Measurements from ENCODE around the gene HMGN1. TPM values are rescaled to one million over a fixed set of nuclear protein-coding genes. Genes with fewer than 3 reads are reported as not detected.

Gene HMGN1
- total and polyA plus RNA-seq, 4 donors = 34.6 to 92.3 (median 55.0) TPM

DNA sequence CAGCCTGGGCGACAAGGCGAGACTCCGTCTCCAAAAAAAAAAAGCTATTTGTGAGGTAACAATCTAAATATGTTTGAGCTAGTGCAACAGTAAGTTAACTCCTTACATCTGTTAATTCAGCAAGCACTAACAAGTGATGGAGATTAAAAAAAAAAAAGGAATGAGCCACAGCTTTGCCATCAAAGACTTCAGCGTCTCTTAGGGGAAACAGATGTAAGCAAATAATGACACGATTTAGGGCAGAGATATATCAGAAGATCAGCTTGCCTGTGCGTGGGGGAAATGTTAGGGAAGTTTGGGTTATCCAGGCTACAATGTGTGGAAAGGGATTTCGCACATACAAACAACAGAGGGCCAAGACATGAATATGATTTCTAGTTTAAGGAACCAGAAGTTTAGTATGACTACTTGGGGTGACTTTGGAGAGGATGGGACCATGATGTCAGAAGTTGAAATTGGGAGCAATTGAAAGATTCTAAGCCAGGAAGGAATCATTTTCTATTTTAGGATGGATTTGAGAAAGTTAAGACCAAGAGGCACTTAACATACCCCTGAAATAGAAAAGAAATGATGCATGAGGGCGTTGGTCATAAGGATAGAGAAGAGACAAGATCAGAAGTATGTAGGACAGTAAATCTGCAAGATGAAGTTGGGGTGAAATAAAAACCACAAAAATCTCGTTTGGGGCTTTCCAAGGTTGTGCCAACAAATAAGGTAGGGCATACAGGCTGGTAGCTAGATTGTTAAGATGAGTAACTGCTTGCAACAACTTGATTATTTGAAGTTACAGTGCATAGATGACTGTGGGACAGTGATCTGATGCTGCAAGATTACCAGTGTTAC, 33.1 kb downstream of the HMGN1 start:
- DNase-seq (ENCODE audit: low spot score) = no peak
- Histone ChIP-seq H3K36me3 (ENCODE audit: control insufficient read depth in 4 of 4, insufficient read depth in 3 of 4, low read depth in 1 of 4, low read length in 3 of 4) (no peaks in the 10 kb centered on the region), H3K27ac (ENCODE audit: low read depth in 1 of 2, low read length in 2 of 2) (no peak overlapping the region), H3K4me3 (ENCODE audit: low read depth in 1 of 3, low read length in 3 of 3) (no peak overlapping the region), H3K9me3 (ENCODE audit: control insufficient read depth in 4 of 4, low read length in 3 of 4) (no peaks in the 10 kb centered on the region), H3K4me1 (ENCODE audit: control insufficient read depth in 4 of 4, insufficient read depth in 4 of 4, low read length in 3 of 4) (peaks cover 2 to 24% (median 12%) of the 10 kb centered on the region in 4 donors), H3K27me3 (ENCODE audit: control insufficient read depth in 4 of 4, insufficient read depth in 4 of 4, low read length in 3 of 4) (no peaks in the 10 kb centered on the region), H3K9ac (ENCODE audit: low read depth in 1 of 2, low read length in 2 of 2) (no peak overlapping the region)
- WGBS = 85% methylated on average over 9 of the region's 9 CpGs
- TF ChIP-seq EGR1 (IDR thresholded peaks at IDR 0.05; ENCODE audit: low read depth in 2 of 2) = no peak
- TF ChIP-seq, protein P1, sequence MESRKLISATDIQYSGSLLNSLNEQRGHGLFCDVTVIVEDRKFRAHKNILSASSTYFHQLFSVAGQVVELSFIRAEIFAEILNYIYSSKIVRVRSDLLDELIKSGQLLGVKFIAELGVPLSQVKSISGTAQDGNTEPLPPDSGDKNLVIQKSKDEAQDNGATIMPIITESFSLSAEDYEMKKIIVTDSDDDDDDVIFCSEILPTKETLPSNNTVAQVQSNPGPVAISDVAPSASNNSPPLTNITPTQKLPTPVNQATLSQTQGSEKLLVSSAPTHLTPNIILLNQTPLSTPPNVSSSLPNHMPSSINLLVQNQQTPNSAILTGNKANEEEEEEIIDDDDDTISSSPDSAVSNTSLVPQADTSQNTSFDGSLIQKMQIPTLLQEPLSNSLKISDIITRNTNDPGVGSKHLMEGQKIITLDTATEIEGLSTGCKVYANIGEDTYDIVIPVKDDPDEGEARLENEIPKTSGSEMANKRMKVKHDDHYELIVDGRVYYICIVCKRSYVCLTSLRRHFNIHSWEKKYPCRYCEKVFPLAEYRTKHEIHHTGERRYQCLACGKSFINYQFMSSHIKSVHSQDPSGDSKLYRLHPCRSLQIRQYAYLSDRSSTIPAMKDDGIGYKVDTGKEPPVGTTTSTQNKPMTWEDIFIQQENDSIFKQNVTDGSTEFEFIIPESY (IDR thresholded peaks at IDR 0.05) = no peak
- TF ChIP-seq NR2F2 (IDR thresholded peaks at IDR 0.05) = no peak
- no peak for TF ChIP-seq FOXA1 (IDR thresholded peaks at IDR 0.05)
- TF ChIP-seq TAF1 (conservative IDR thresholded peaks at IDR 0.05) = no peak
- TF ChIP-seq, protein P2, sequence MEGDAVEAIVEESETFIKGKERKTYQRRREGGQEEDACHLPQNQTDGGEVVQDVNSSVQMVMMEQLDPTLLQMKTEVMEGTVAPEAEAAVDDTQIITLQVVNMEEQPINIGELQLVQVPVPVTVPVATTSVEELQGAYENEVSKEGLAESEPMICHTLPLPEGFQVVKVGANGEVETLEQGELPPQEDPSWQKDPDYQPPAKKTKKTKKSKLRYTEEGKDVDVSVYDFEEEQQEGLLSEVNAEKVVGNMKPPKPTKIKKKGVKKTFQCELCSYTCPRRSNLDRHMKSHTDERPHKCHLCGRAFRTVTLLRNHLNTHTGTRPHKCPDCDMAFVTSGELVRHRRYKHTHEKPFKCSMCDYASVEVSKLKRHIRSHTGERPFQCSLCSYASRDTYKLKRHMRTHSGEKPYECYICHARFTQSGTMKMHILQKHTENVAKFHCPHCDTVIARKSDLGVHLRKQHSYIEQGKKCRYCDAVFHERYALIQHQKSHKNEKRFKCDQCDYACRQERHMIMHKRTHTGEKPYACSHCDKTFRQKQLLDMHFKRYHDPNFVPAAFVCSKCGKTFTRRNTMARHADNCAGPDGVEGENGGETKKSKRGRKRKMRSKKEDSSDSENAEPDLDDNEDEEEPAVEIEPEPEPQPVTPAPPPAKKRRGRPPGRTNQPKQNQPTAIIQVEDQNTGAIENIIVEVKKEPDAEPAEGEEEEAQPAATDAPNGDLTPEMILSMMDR (IDR thresholded peaks at IDR 0.05; ENCODE audit: low read depth, low read length, missing input control) = no peak
- no peak for TF ChIP-seq HNF4G (IDR thresholded peaks at IDR 0.05)
- TF ChIP-seq SP1 (IDR thresholded peaks at IDR 0.05) = no peak
- TF ChIP-seq, protein P3, sequence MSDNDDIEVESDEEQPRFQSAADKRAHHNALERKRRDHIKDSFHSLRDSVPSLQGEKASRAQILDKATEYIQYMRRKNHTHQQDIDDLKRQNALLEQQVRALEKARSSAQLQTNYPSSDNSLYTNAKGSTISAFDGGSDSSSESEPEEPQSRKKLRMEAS (IDR thresholded peaks at IDR 0.05) = no peak
- TF ChIP-seq YY1 (IDR thresholded peaks at IDR 0.05) = no peak
- no peak for TF ChIP-seq GABPA (IDR thresholded peaks at IDR 0.05 in 1 of 2, conservative IDR thresholded peaks at IDR 0.05 in 1 of 2)
- TF ChIP-seq HNF4A (conservative IDR thresholded peaks at IDR 0.05) = no peak
- TF ChIP-seq RXRA (IDR thresholded peaks at IDR 0.05) = no peak
- no peak for TF ChIP-seq FOXA2 (IDR thresholded peaks at IDR 0.05)
- TF ChIP-seq RAD21 (IDR thresholded peaks at IDR 0.05) = no peak
- no peak for TF ChIP-seq JUND (IDR thresholded peaks at IDR 0.05)
- TF ChIP-seq, protein P4, sequence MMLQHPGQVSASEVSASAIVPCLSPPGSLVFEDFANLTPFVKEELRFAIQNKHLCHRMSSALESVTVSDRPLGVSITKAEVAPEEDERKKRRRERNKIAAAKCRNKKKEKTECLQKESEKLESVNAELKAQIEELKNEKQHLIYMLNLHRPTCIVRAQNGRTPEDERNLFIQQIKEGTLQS (IDR thresholded peaks at IDR 0.05) = no peak
- TF ChIP-seq, protein P5, sequence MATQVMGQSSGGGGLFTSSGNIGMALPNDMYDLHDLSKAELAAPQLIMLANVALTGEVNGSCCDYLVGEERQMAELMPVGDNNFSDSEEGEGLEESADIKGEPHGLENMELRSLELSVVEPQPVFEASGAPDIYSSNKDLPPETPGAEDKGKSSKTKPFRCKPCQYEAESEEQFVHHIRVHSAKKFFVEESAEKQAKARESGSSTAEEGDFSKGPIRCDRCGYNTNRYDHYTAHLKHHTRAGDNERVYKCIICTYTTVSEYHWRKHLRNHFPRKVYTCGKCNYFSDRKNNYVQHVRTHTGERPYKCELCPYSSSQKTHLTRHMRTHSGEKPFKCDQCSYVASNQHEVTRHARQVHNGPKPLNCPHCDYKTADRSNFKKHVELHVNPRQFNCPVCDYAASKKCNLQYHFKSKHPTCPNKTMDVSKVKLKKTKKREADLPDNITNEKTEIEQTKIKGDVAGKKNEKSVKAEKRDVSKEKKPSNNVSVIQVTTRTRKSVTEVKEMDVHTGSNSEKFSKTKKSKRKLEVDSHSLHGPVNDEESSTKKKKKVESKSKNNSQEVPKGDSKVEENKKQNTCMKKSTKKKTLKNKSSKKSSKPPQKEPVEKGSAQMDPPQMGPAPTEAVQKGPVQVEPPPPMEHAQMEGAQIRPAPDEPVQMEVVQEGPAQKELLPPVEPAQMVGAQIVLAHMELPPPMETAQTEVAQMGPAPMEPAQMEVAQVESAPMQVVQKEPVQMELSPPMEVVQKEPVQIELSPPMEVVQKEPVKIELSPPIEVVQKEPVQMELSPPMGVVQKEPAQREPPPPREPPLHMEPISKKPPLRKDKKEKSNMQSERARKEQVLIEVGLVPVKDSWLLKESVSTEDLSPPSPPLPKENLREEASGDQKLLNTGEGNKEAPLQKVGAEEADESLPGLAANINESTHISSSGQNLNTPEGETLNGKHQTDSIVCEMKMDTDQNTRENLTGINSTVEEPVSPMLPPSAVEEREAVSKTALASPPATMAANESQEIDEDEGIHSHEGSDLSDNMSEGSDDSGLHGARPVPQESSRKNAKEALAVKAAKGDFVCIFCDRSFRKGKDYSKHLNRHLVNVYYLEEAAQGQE (IDR thresholded peaks at IDR 0.05) = no peak

Data from liver (tissue), 9 donors.